IgD-negative memory B cell (primary cell): ENCODE data around the gene BRD9. TPM values are rescaled to one million over a fixed set of nuclear protein-coding genes. Genes with fewer than 3 reads are reported as not detected.
A peak's percentile ranks its signal among the peaks of the same experiment; 100 is the strongest.
"Not testable (repeated sequence)": the region's sequence is repeated elsewhere in the genome, so short reads cannot be mapped to it uniquely, and the experiment has no call there.

Experiments
- H3K27ac Mint-ChIP-seq, 3 donors: one replicate each; pipeline ENCODE4 v1.8.0; 2020 to 2022; ENCODE audit warnings: mild to moderate bottlenecking in 3 of 3, mixed read lengths in 3 of 3, moderate library complexity in 1 of 3
- H3K27me3 Mint-ChIP-seq: one replicate; pipeline ENCODE4 v1.8.0; 2021; ENCODE audit warnings: mixed read lengths
- H3K36me3 Mint-ChIP-seq: one replicate; pipeline ENCODE4 v1.8.0; 2020; ENCODE audit warnings: mild to moderate bottlenecking, mixed read lengths
- H3K4me1 Mint-ChIP-seq, 3 donors: one replicate each; pipeline ENCODE4 v1.8.0; 2020 to 2022; ENCODE audit warnings: mixed read lengths in 3 of 3, mild to moderate bottlenecking in 1 of 3
- H3K4me3 Mint-ChIP-seq, 4 donors: one replicate each; pipeline ENCODE4 v1.8.0; 2020 to 2022; ENCODE audit warnings: mild to moderate bottlenecking in 4 of 4, mixed read lengths in 4 of 4, moderate library complexity in 3 of 4
- H3K9me3 Mint-ChIP-seq, 3 donors: one replicate each; pipeline ENCODE4 v1.8.0; 2020 to 2021; ENCODE audit warnings: mixed read lengths in 3 of 3, mild to moderate bottlenecking in 1 of 3
- polyA plus RNA-seq: library from polyadenylated mRNA; unstranded; fragments of 300-500 nt; fragmentation: Illumina TruSeq; gene quantifications from one replicate; pipeline ENCODE4 v1.2.3, GENCODE V29; 2021

BRD9 gene
- polyA plus RNA-seq, 1 donor from 2014 or later: 19.3 TPM

- peaks cover 0 to 2% (median 0%) of the 10 kb centered on the region in 3 donors for H3K9me3 Mint-ChIP-seq
- H3K4me1 Mint-ChIP-seq: peaks cover 6 to 11% (median 8%) of the 10 kb centered on the region in 3 donors
- peak overlapping the region in 2 of 4 donors; percentile 32 to 34 for H3K4me3 Mint-ChIP-seq
- no peaks in the 10 kb centered on the region for H3K27me3 Mint-ChIP-seq
- H3K27ac Mint-ChIP-seq: peak overlapping the region in 1 of 3 donors; percentile 63
- peaks cover 13% of the 10 kb centered on the region for H3K36me3 Mint-ChIP-seq
Observed at GRCh38 chr5:882253-883183, 10.1 kb downstream of the BRD9 start.

GRCh38 chr5:881551-881935 is 11.1 kb downstream of the BRD9 start:
- Mint-ChIP-seq H3K36me3 (peaks cover 13% of the 10 kb centered on the region), H3K27ac (no peak overlapping the region), H3K4me3 (no peak overlapping the region), H3K27me3 (no peaks in the 10 kb centered on the region), H3K9me3 (peaks cover 0 to 2% (median 0%) of the 10 kb centered on the region in 3 donors), H3K4me1 (peaks cover 6 to 11% (median 8%) of the 10 kb centered on the region in 3 donors)

- H3K9me3 Mint-ChIP-seq: peaks cover 0 to 2% (median 0%) of the 10 kb centered on the region in 3 donors
- H3K27me3 Mint-ChIP-seq: no peaks in the 10 kb centered on the region
- no peak overlapping the region for H3K27ac Mint-ChIP-seq
- H3K4me3 Mint-ChIP-seq: no peak overlapping the region
- H3K36me3 Mint-ChIP-seq: peaks cover 12% of the 10 kb centered on the region
- peaks cover 6 to 11% (median 8%) of the 10 kb centered on the region in 3 donors for H3K4me1 Mint-ChIP-seq
Observed at GRCh38 chr5:880816-881550, 11.6 kb downstream of the BRD9 start.

DNA sequence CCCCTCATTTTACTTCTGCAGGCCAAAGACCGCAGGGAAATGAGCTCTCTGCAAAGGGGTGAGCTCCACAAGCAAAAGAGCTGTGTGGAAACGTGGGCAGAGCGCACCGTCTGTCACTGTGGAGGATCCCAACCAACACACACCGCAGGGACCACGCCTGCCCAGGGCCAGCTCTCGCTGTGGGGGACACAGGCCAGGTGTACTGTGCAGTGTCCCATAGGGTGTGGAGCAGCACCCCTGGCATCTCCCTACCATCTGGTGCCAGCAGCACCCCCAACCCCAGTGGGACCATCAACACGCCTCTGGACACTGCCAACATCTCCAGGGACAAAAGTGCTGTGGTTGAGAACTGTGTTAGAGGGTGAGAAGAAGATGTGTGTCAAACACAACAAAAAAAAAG is 13.9 kb downstream of the BRD9 start:
- Mint-ChIP-seq H3K36me3 (peaks cover 10% of the 10 kb centered on the region), H3K4me1 (peaks cover 6 to 13% (median 8%) of the 10 kb centered on the region in 3 donors)
- H3K27ac Mint-ChIP-seq, H3K27me3 Mint-ChIP-seq, H3K4me3 Mint-ChIP-seq, H3K9me3 Mint-ChIP-seq: not testable (repeated sequence)

DNA sequence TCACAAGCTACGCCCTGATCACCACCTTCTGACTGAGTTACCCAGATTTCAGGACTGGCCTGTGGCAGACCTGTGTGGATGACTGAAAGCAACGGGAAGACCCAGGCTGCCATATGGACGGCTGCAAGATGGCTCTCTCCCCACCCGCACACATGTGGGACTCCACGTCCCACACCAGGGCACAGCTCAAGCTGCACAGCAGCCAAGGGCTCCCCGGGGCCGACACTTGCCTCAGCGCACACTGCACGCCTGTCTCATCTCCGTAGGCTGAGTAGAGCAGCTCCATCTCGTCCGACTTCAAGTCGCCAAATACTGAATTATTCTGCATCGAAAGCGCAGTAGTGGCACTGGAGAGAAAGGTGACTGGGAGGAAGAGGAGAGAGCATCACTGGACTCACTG is 14.5 kb downstream of the BRD9 start:
- no peak overlapping the region for H3K4me3 Mint-ChIP-seq

GRCh38 chr5:876398-877365 is 15.9 kb downstream of the BRD9 start:
- no peaks in the 10 kb centered on the region for H3K27me3 Mint-ChIP-seq
- H3K4me3 Mint-ChIP-seq: no peak overlapping the region
- H3K27ac Mint-ChIP-seq: no peak overlapping the region
- no peaks in the 10 kb centered on the region for H3K9me3 Mint-ChIP-seq
- H3K4me1 Mint-ChIP-seq: peaks cover 4 to 6% (median 4%) of the 10 kb centered on the region in 3 donors
- no peaks in the 10 kb centered on the region for H3K36me3 Mint-ChIP-seq

More for the DNA sequence above, 14.5 kb downstream of the BRD9 start:
- Mint-ChIP-seq H3K4me1 (peaks cover 9 to 14% (median 13%) of the 10 kb centered on the region in 3 donors), H3K27me3 (no peaks in the 10 kb centered on the region), H3K36me3 (peaks cover 10% of the 10 kb centered on the region), H3K9me3 (peaks cover 0 to 2% (median 0%) of the 10 kb centered on the region in 3 donors), H3K27ac (no peak overlapping the region)

- Mint-ChIP-seq H3K4me1 (peaks cover 4 to 6% (median 4%) of the 10 kb centered on the region in 3 donors), H3K36me3 (no peaks in the 10 kb centered on the region), H3K4me3 (no peak overlapping the region), H3K27ac (no peak overlapping the region), H3K9me3 (no peaks in the 10 kb centered on the region), H3K27me3 (no peaks in the 10 kb centered on the region)
Observed at GRCh38 chr5:875931-876330, 16.7 kb downstream of the BRD9 start.

DNA sequence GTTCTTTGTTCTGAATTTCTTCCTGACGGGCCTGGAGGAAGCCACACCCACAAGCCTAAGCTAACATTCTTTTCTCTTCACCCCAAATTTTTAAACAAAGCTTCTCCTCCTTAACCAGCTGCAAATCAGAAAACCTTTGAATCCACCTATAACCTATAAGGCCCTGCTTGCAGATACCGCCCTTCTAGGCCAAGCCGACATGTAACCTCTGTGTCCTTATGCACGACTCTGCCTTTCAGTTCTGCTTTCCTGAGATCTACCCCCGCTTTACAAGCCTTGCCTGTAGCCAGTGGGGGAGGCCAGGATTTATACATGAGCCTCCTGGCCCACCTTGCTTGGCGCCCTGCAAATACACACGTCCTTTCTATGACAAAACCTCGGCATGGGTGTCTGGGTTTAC is 19.3 kb downstream of the BRD9 start:
- no peaks in the 10 kb centered on the region for H3K27me3 Mint-ChIP-seq
- peak overlapping the region in 1 of 4 donors; percentile 18 for H3K4me3 Mint-ChIP-seq
- H3K9me3 Mint-ChIP-seq: no peaks in the 10 kb centered on the region
- no peaks in the 10 kb centered on the region for H3K36me3 Mint-ChIP-seq
- peaks cover 4 to 6% (median 6%) of the 10 kb centered on the region in 3 donors for H3K4me1 Mint-ChIP-seq
- no peak overlapping the region for H3K27ac Mint-ChIP-seq

- H3K9me3 Mint-ChIP-seq: no peaks in the 10 kb centered on the region
- peaks cover 4 to 6% (median 6%) of the 10 kb centered on the region in 3 donors for H3K4me1 Mint-ChIP-seq
- peaks cover 3% of the 10 kb centered on the region for H3K36me3 Mint-ChIP-seq
- no peak overlapping the region for H3K4me3 Mint-ChIP-seq
- no peak overlapping the region for H3K27ac Mint-ChIP-seq
- no peaks in the 10 kb centered on the region for H3K27me3 Mint-ChIP-seq
Observed at GRCh38 chr5:872301-872700, 20.3 kb downstream of the BRD9 start.

DNA sequence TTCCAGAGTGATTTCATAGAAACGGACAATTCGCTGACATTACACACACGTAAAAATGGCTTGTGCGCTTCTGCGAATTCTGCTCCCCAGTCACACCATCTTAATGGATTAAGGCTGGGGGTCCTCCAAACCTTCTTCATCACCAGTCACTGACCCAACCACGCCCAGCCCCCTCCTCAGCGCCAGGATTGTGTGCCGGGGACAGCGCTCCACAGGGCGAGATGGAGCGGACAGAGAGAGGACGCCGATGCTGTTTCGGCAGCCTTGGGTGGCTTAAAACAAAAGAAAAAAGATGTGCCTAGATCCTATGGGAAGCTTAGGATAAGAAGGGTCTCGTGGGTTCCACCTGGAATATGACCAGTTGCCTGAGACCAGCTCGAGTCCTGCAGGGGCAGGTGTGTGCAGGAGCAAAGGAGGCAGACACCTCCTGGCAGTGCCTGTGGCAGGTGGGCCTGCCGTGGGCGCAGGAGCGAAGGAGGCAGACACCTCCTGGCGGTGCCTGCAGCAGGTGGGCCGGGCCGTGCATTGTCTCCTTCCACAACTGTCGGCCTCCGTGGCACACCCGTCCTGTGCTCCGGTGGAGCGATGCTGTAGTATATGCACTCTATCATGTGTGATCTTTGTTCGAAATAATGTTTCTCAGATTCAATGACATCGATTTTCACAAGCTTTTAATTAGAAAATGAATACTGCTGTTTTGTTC is 20.9 kb downstream of the BRD9 start:
- Mint-ChIP-seq H3K27ac (no peak overlapping the region), H3K36me3 (peaks cover 3% of the 10 kb centered on the region), H3K4me1 (peaks cover 4 to 6% (median 6%) of the 10 kb centered on the region in 3 donors), H3K9me3 (no peaks in the 10 kb centered on the region), H3K4me3 (no peak overlapping the region), H3K27me3 (no peaks in the 10 kb centered on the region)

DNA sequence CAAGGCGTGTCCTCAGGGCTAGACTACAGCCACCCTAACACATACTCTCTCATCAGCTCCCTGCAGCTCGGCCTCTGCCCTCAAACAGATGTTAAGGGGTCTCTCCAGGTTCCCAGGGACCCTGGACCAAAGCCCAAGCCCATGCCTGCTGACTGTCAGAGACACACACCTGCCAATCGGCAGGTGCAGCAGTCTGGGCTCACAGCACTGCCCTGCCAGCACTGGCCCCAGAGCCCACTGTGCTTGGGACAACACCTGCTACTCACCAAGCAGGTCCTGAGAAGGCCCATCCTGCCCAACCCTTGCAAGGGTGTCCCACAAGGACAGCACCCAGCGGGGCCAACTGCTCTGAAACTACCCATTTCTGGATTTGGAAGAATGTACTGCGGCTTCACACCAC is 21.6 kb downstream of the BRD9 start:
- no peaks in the 10 kb centered on the region for H3K9me3 Mint-ChIP-seq
- no peak overlapping the region for H3K4me3 Mint-ChIP-seq
- no peak overlapping the region for H3K27ac Mint-ChIP-seq
- H3K36me3 Mint-ChIP-seq: peaks cover 3% of the 10 kb centered on the region
- peaks cover 4 to 6% (median 6%) of the 10 kb centered on the region in 3 donors for H3K4me1 Mint-ChIP-seq
- no peaks in the 10 kb centered on the region for H3K27me3 Mint-ChIP-seq

DNA sequence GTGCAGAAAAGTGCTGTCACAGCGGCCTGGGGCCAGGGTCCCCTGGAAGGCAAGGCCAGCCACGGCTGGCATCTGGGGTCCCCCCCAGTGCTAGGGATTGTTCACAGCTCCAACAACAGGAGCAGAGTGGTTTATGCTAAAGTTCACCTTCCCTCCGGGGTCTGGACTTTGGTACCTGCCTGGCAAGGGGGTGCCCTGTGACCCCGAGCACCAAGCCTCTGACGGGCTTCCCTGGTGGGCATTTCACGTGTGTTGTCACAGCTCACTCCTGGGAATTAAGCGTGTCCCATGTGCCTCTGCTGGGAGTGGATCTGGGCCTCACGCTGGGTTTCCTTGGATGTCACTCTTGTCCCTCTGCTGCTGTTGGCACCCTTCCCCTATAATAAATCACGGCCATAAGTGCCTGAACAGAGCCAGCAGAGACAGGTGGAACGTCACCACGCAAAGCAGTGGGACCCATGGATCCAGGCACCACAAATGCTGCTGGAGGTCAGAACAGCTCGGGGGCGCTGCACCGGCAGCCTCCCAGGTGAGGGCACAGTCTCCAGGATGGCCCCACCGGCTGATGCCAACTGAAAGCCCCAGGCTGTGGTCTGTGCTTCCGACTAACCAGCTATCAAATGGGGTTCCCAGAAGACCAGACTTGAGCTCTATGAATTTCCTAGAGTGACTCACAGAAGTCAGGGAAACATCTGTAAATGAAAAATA is 24.0 kb downstream of the BRD9 start:
- no peaks in the 10 kb centered on the region for H3K9me3 Mint-ChIP-seq
- H3K4me3 Mint-ChIP-seq: no peak overlapping the region
- peaks cover 1 to 6% (median 6%) of the 10 kb centered on the region in 3 donors for H3K4me1 Mint-ChIP-seq
- peaks cover 3% of the 10 kb centered on the region for H3K36me3 Mint-ChIP-seq
- no peak overlapping the region for H3K27ac Mint-ChIP-seq
- H3K27me3 Mint-ChIP-seq: no peaks in the 10 kb centered on the region

- peaks cover 0 to 3% (median 0%) of the 10 kb centered on the region in 3 donors for H3K4me1 Mint-ChIP-seq
- no peaks in the 10 kb centered on the region for H3K9me3 Mint-ChIP-seq
- H3K36me3 Mint-ChIP-seq: peaks cover 3% of the 10 kb centered on the region
- H3K4me3 Mint-ChIP-seq: no peak overlapping the region
- H3K27me3 Mint-ChIP-seq: no peaks in the 10 kb centered on the region
- H3K27ac Mint-ChIP-seq: peak overlapping the region in 1 of 3 donors; percentile 0
Observed at GRCh38 chr5:867300-867870, 25.2 kb downstream of the BRD9 start.
